ENCODE data around the gene LRRC4C.

- TF ChIP-seq TAF1 (IDR thresholded peaks at IDR 0.05; ENCODE audit: low read depth) (no peak), RAD21 (IDR thresholded peaks at IDR 0.05; ENCODE audit: low read depth) (no peak), MAX (IDR thresholded peaks at IDR 0.05) (no peak), REST (IDR thresholded peaks at IDR 0.05; ENCODE audit: low read depth) (no peak), EP300 (IDR thresholded peaks at IDR 0.05; ENCODE audit: borderline replicate concordance) (no peak), YY1 (IDR thresholded peaks at IDR 0.05; ENCODE audit: low read depth) (no peak), USF1 (IDR thresholded peaks at IDR 0.05) (no peak), NFIC (IDR thresholded peaks at IDR 0.05) (no peak)
These were observed 441.2 kb downstream of the LRRC4C start for GRCh38 chr11:41018224-41018623.
